GM12891 (cell line): ENCODE data around the gene LARP1B.

Source experiments
- POLR2A ChIP-seq: IDR thresholded peaks from 2 replicates; pipeline ENCODE4 v1.6.1; 2011; ENCODE audit warnings: low read depth, low read length, control low read depth
- POU2F2 ChIP-seq: IDR thresholded peaks from 2 replicates; pipeline ENCODE4 v1.6.1; 2011; ENCODE audit warnings: low read depth, mild to moderate bottlenecking, control low read depth, low read length, moderate library complexity

- TF ChIP-seq POLR2A: no peak
- TF ChIP-seq POU2F2: no peak
Observed at GRCh38 chr4:128256539-128256938, 195.4 kb downstream of the LARP1B start.
